T-helper 2 cell treated with Interferon-gamma antibody and Interleukin-4, amounts not matched to agents 100 ng/mL and 5 ng/mL, for 36 hours (primary cell): ENCODE measurements around the gene BRICD5. TPM values are rescaled to one million over a fixed set of nuclear protein-coding genes. Genes with fewer than 3 reads are reported as not detected.
"Not testable (repeated sequence)": the region's sequence is repeated elsewhere in the genome, so short reads cannot be mapped to it uniquely, and the experiment has no call there.

Experiments
- intact Hi-C: fragments of 100-400 bp; cut with micrococcal nuclease; formaldehyde crosslinking; loops from one replicate; pipeline ENCODE4 v1.15.1; 2023
- total RNA-seq: library from RNA; stranded (reverse); gene quantifications from 2 replicates; pipeline ENCODE4 v1.2.3, GENCODE V29; 2022

The BRICD5 gene
- total RNA-seq, 1 donor from 2014 or later, result 12.1 TPM

- intact Hi-C loops, result loop anchor here (1.0 to 2.0 kb wide), 3 partner anchors 8 to 206 kb away; partner anchors contain the start of genes CCNF and ECI1
These were observed 12.7 kb upstream of the BRICD5 start, which contains the start of gene E4F1 for GRCh38 chr16:2223221-2223941. Gene E4F1 (plus strand): TSS chr16:2223591. CDS start chr16:2223614, 23 bp downstream.

GRCh38 chr16:2216330-2216729 lies 5.7 kb upstream of the BRICD5 start:
- intact Hi-C loops, result no loop called here

DNA sequence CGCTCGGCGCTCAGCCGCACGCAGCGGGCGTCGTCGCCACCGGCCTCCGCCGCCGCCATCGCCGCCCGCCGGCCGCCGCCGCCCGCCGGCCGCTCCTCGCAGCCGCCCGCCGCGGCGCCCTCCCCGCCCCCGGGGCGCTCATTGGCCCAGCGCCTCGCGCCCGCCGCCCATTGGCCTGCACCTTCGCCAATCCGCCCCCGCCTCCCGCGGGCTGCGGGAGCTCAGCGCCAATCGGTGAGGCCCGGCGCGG lies 4.0 kb upstream of the BRICD5 start, which contains the start of gene PGP:
Gene PGP, minus strand, starts transcription at position 122 of the 250 bp plus-strand sequence. Its CDS starts 63 bp downstream, at position 59.
- intact Hi-C loops, result loop anchor here (2.0 to 5.0 kb wide), 2 partner anchors 38 to 54 kb away; partner anchors contain the start of genes ECI1 and RNPS1

GRCh38 chr16:2213817-2214718 lies 3.4 kb upstream of the BRICD5 start:
- intact Hi-C loops, result loop anchor here (2.0 to 5.0 kb wide), 2 partner anchors 38 to 55 kb away; partner anchors contain the start of genes ECI1 and RNPS1

DNA sequence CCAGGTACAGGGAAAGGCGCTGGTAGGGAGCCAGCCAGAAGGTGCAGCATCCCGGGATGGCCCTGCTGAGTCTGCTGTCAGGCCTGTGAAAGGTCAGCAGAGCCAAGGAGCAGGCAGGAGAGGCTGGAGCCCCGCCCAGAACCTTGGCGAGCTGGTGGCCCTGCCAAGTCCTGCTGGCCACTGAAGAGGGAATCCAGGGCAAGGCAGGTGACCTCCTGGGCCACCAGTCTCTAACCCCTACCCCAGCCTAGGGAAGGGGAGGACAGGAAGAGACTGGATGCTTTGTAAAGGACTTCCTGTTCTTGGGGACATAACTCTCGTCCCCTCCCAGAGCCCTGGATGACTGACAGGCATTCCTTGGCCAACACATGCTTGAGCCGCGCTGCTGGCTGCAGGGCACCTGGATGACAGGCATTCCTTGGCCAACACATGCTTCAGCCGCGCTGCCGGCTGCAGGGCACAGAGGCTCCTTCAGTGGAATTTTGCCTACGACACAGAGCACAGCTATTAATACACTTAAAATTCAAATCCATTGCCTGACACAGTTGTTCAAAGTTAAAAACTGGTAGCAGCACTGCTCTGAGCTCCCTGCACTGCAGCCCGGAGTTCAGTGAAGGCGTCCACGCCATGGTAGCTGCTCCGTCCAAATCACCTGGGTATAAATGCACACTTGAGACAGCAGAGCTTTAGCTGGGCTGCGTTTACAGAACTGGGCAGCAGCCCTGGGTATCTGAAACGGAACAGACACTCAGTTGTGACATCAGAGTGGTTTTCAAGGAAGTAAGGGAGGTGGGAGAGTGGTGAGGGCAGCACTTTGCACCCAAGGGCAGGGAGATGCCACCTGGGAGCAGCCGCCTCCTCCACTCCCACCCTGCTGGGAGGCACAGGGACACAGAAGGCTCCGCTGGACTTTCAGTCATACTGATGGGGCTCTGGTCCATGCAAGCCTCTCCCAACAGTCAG lies 2.0 kb upstream of the BRICD5 start:
- intact Hi-C loops, result loop anchor here (5.0 kb wide), 1 partner anchor 40 kb away; the partner anchor contains the start of gene ECI1

- intact Hi-C loops, result loop anchor here (5.0 kb wide), 1 partner anchor 40 kb away; the partner anchor contains the start of gene ECI1
These were observed 1.3 kb upstream of the BRICD5 start for GRCh38 chr16:2211923-2212347.

DNA sequence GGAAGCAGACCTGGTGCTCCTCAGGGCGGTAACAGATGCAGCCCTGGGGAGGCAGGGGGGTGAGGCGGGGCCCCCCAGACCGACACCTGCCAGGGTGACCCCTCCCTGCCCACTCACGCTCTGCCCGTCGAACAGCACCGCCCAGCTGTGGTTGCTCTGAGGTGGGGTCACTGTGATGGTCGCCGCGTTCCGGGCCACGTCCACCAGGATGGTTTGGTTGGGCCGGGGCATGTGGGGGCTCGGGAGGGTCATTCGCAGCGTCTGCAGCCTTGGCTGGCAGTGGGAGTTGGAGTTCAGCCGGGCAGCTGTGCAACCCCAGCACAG lies 692 bp downstream of the BRICD5 start:
- intact Hi-C loops, result loop anchor here (5.0 kb wide), 1 partner anchor 42 kb away; the partner anchor contains the start of gene ECI1

DNA sequence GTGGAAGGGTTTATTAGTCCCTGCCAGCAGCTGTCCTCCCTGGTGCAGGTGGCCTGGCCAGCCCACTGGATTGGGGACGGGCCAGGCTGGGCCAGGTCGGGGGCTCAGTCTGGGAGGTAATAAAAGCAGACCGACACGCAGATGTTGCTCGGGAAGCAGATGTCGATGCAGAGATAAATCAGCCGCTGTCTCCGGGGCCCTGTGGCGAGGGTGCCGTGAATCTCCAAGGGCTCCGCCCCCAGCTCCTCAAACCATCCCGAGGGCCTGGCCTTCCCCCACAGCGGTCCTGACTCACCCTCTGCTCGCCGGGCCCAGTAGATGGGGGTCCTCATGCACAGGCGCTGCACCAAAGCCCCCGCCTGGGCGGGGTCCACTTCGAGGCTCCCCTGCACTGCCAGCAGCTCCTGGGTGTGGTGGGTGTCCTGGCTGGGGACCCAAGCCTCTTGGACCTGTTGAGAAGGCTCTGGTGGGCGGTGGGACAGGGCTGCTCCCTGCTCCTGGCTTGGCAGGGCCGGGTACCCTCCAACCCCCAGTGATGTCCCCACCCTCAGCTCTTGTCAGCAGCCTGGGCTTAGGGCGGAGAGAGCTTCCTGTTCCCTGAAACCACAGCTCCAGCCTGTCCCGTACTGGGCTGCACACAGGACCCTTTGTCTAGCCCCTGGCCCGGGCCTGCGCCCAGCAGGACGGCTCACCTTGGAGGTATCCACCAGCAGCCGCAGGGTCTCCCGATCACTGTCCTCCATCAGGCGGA lies 1.2 kb downstream of the BRICD5 start:
- intact Hi-C loops, result loop anchor here (5.0 kb wide), 2 partner anchors 43 to 52 kb away; partner anchors contain the start of genes ECI1 and TRAF7

GRCh38 chr16:2208772-2209171 lies 1.9 kb downstream of the BRICD5 start:
- intact Hi-C loops, result loop anchor here (5.0 kb wide), 1 partner anchor 51 kb away; the partner anchor contains the start of gene TRAF7

DNA sequence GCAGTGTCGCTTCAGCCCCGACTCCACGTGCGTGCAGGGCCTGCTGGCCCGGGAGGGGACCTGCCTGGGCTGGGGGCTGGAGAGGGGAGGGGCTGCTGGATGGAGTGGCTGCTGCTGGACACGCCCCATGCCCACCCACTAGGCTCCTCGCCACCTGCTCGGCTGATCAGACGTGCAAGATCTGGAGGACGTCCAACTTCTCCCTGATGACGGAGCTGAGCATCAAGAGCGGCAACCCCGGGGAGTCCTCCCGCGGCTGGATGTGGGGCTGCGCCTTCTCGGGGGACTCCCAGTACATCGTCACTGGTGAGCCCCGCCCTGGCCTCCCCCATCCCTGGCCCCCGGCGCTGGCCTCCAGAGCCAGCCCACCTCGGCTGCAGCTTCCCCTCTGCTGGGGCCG lies 2.4 kb downstream of the BRICD5 start:
- intact Hi-C loops, result loop anchor here (5.0 kb wide), 1 partner anchor 51 kb away; the partner anchor contains the start of gene TRAF7

DNA sequence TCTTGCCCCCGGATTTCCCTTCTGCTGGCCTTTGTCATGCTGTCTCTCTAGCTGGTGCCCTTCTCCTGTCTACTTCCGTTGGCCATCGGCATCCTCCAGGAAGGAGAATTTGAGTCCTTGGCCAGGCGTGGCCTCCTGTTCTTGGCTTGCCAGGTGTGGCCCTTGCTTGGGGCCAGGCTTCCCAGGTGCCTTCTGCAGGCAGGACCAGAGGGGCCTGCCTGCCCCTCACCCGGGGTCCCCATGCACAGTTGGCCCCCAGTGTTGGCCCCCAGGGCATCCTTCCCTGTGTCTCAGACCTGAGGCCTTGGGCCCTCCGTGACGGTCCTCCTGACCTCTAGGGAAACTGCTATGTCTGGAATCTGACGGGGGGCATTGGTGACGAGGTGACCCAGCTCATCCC lies 2.8 kb downstream of the BRICD5 start:
- intact Hi-C loops, result loop anchor here (5.0 kb wide), 1 partner anchor 51 kb away; the partner anchor contains the start of gene TRAF7

DNA sequence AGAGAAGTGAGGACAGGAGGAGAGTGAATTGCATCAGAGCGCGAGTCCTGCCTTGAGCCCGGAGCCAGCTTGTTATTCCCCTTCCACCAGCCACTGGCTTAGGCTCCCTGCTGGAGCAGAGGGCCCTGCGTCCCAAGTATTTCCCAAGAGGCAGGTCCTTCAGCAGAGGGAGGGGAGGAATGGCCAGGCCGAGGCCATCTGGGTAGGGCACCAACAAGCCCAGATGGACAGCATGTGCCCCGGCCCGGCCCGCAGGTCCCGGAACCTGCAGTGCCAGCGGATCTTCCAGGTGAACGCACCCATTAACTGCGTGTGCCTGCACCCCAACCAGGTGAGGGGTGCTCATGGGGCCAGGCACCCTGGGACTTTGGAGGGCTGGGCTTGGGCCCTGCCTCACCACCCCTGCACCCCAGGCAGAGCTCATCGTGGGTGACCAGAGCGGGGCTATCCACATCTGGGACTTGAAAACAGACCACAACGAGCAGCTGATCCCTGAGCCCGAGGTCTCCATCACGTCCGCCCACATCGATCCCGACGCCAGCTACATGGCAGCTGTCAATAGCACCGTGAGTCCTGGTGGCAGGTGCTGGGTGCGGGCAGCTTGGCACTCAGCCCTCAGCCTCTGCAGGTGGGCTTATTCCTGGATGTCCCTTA lies 3.8 kb downstream of the BRICD5 start:
- intact Hi-C loops, result loop anchor here (5.0 kb wide), 1 partner anchor 50 kb away; the partner anchor contains the start of gene TRAF7

DNA sequence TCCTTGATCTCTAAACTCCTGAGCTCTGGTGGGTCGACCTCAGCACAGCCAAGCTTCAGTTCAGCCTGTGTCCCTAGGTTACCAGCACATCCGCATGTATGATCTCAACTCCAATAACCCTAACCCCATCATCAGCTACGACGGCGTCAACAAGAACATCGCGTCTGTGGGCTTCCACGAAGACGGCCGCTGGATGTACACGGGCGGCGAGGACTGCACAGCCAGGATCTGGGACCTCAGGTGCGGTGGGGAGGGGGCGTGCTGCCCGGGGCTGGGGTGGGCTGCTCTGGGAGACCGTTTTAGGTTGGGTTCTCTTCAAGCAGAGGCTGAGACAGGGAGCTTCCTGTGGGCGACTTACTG lies 4.3 kb downstream of the BRICD5 start:
- intact Hi-C loops, result loop anchor here (5.0 kb wide), 1 partner anchor 49 kb away; the partner anchor contains the start of gene TRAF7

DNA sequence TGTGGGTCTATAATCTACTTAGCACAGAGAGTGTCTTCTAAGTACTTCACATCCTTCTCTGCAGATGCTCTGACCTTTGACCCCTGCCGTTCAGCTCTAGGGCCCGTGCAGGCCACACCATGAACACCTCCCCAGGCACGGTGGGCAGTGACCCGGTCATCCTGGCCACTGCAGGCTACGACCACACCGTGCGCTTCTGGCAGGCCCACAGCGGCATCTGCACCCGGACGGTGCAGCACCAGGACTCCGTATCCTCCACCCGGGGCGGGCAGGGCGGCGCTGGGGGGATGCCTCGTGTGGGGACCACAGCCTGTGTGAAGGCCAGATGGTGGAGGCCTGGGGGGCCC lies 4.7 kb downstream of the BRICD5 start:
- intact Hi-C loops, result loop anchor here (5.0 kb wide), 1 partner anchor 49 kb away; the partner anchor contains the start of gene TRAF7

GRCh38 chr16:2205104-2205966 lies 5.3 kb downstream of the BRICD5 start, which contains the start of gene MLST8:
Gene MLST8 (plus strand): TSS chr16:2205454. CDS start chr16:2206086, 632 bp downstream.
- intact Hi-C loops, result loop anchor here (5.0 kb wide), 1 partner anchor 48 kb away; the partner anchor contains the start of gene TRAF7

DNA sequence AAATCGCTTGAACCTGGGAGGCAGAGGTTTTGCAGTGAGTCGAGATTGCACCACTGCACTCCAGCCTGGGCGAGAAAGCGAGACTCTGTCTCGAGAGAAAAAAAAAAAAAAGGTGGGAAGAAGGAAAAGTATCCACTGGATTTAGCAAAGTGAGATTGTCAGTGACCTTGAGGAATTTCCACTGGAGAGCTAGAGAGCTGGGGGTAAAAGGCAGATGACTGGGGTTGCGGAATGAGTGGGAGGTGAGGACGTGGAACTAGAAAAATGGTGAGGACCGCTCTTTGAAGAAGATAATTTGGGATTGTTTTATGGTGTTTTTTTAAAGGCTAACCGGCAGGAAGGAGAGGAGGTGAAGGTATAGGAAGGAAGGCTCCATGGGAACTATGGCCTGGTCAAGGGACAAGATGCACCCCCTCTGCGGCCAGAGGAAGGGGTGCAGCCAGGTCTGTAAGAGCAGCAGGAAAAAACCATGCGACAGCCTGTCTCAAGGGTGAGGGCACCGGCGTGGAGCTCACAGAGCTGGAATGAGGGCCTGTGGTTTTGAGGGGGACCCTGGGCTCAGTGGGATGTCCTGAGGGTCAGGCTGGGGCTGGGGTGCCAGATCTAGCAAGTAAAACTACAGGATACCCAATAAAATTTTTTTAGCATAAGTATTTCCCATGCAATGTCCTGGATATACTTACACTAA lies 6.1 kb downstream of the BRICD5 start:
- intact Hi-C loops, result loop anchor here (5.0 kb wide), 1 partner anchor 47 kb away; the partner anchor contains the start of gene TRAF7

GRCh38 chr16:2203119-2203688 lies 7.5 kb downstream of the BRICD5 start:
- intact Hi-C loops, result not testable (repeated sequence)
